Fibroblast of mammary gland (primary cell): ENCODE data around the gene PIP4K2A.
"Not testable (repeated sequence)": the region's sequence is repeated elsewhere in the genome, so short reads cannot be mapped to it uniquely, and the experiment has no call there.

Source experiments
- DNase-seq: peaks from one replicate; pipeline ENCODE4 v3.0.0-alpha.2; 2010; ENCODE audit warnings: low read depth
- H3K4me3 ChIP-seq: 2 replicates; pipeline ENCODE4 v1.5.1; 2011; ENCODE audit warnings: low read depth, mild to moderate bottlenecking, low read length, moderate library complexity; ENCODE audit not compliant: control insufficient read depth
- CTCF ChIP-seq: conservative IDR thresholded peaks from 2 replicates; pipeline ENCODE4 v1.5.1; 2011; ENCODE audit warnings: low read depth, low read length, inconsistent platforms; ENCODE audit not compliant: control insufficient read depth, insufficient read depth

PIP4K2A gene

GRCh38 chr10:22698941-22699440 lies 15.4 kb downstream of the PIP4K2A start:
- no peak for TF ChIP-seq CTCF
- DNase-seq: no peak
- H3K4me3 ChIP-seq: no peak overlapping the region

- no peak overlapping the region for H3K4me3 ChIP-seq
- no peak for DNase-seq
- no peak for TF ChIP-seq CTCF
Measured at GRCh38 chr10:22697800-22698199, 16.6 kb downstream of the PIP4K2A start.

- no peak for TF ChIP-seq CTCF
- H3K4me3 ChIP-seq: no peak overlapping the region
- no peak for DNase-seq
Measured at GRCh38 chr10:22697101-22697500, 17.3 kb downstream of the PIP4K2A start.

GRCh38 chr10:22693860-22694259 lies 20.5 kb downstream of the PIP4K2A start:
- no peak for DNase-seq
- TF ChIP-seq CTCF: no peak
- no peak overlapping the region for H3K4me3 ChIP-seq

- no peak overlapping the region for H3K4me3 ChIP-seq
- peak; percentile 85 for DNase-seq
- TF ChIP-seq CTCF: no peak
Measured at GRCh38 chr10:22693371-22693784, 21.0 kb downstream of the PIP4K2A start.

- not testable (repeated sequence) for H3K4me3 ChIP-seq, DNase-seq
Measured at GRCh38 chr10:22692119-22692518, 22.3 kb downstream of the PIP4K2A start.

GRCh38 chr10:22690614-22691431 lies 23.6 kb downstream of the PIP4K2A start:
- peak; percentile 62 for DNase-seq
- no peak for TF ChIP-seq CTCF
- H3K4me3 ChIP-seq: no peak overlapping the region
